ENCODE data around the gene TRIM50.

DNA sequence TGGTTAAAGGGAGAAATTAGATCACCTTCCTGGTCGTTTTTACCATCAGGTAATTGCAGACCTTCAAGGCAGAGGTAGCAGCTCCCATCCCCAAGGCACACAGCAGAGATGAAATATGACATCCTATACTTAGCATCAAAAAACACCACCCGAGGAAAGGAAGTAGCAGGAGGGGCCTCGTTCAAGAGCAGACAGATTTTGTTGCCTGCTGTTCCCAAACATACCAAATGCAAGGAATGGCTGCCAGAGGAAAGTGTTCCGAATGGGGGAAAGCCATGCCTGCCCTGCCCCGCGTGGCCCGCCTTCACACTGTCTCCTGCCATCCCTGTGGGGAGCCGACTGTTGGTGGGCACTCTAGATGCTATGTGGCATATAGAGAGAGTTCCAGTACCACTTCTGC, 18.1 kb upstream of the TRIM50 start:
- TF ChIP-seq, protein P1, sequence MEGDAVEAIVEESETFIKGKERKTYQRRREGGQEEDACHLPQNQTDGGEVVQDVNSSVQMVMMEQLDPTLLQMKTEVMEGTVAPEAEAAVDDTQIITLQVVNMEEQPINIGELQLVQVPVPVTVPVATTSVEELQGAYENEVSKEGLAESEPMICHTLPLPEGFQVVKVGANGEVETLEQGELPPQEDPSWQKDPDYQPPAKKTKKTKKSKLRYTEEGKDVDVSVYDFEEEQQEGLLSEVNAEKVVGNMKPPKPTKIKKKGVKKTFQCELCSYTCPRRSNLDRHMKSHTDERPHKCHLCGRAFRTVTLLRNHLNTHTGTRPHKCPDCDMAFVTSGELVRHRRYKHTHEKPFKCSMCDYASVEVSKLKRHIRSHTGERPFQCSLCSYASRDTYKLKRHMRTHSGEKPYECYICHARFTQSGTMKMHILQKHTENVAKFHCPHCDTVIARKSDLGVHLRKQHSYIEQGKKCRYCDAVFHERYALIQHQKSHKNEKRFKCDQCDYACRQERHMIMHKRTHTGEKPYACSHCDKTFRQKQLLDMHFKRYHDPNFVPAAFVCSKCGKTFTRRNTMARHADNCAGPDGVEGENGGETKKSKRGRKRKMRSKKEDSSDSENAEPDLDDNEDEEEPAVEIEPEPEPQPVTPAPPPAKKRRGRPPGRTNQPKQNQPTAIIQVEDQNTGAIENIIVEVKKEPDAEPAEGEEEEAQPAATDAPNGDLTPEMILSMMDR (IDR thresholded peaks at IDR 0.05): no peak
- no peak for TF ChIP-seq EP300 (IDR thresholded peaks at IDR 0.05; ENCODE audit: low read depth)
